RCC 7860 (cell line): ENCODE measurements around the gene STX19.
"Not testable (repeated sequence)": the region's sequence is repeated elsewhere in the genome, so short reads cannot be mapped to it uniquely, and the experiment has no call there.

ENCODE experiments used
- DNase-seq: peaks from one replicate; pipeline ENCODE4 v3.0.0-alpha.2; 2015; ENCODE audit warnings: low spot score
- FAIRE-seq: peaks from 2 replicates; lab custom pipeline; 2012; peaks lifted over from hg19 to GRCh38; lab: Jason Lieb, UNC

The STX19 gene

DNA sequence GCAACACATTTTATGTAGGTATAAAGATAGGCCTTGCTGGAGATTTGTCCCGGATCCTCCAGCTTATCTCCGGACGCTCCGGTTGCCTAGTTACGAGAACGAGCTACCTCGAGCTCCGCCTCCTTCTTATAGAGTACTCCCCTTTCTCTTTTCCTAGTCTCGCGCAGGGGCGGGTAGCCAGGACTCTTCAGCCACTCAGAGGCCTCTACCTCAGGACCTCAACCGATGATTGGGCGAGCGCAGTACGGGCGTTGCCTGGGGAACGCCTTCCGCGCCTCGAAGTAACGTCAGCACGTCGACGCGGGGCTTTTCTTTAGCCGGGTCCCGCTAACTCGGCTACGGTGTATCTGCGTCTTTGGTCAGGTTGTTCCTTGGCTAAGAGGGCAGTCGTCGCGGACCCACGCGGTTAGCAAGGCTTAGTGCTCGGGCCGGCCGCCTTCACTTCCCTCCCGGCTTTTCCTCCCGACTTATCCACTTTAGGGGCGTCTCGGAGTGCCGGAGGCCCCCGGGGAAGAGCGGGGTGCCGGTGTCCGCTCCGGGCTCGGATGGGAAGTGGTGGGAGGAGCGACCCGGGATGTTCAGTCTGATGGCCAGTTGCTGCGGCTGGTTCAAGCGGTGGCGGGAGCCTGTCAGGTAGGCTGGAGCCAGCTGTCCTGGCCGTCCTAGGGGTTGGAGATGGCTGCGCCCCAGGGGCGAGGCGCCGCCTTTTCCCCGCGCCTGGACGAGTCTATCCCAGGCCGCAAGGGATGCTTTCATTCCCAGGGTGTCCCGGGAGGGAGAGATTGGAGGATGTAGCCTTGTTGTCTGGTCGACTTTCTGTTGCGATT is 48.3 kb downstream of the STX19 start, which contains the start of gene ARL13B:
Gene ARL13B (plus strand): TSS at position 306 of the 827 bp plus-strand sequence. CDS start 269 bp downstream, at position 575.
- FAIRE-seq (peak; percentile 97), DNase-seq (peak; percentile 98)

GRCh38 chr3:93973131-93974126 is 55.0 kb downstream of the STX19 start, which contains the start of gene PROS1:
Gene PROS1, minus strand, starts transcription at chr3:93973896. Its CDS starts 147 bp downstream, at chr3:93973749.
- FAIRE-seq, result no peak
- DNase-seq, result peak; percentile 61

GRCh38 chr3:93969997-93970396 is 58.4 kb downstream of the STX19 start:
- FAIRE-seq (no peak), DNase-seq (no peak)

GRCh38 chr3:93969443-93969842 is 59.0 kb downstream of the STX19 start:
- no peak for FAIRE-seq
- peak; percentile 57 for DNase-seq

GRCh38 chr3:93965106-93965505 is 63.3 kb downstream of the STX19 start:
- FAIRE-seq, result not testable (repeated sequence)

More at GRCh38 chr3:93965106-93965505, 63.3 kb downstream of the STX19 start:
- DNase-seq, result not testable (repeated sequence)
